Measurements from ENCODE around the gene FAM13B.

GRCh38 chr5:138024117-138024516, 8.8 kb downstream of the FAM13B start:
- TF ChIP-seq CTCF (IDR thresholded peaks at IDR 0.05), result no peak
- no peak for TF ChIP-seq FOSL2 (IDR thresholded peaks at IDR 0.05)
- TF ChIP-seq FOSL2 (CRISPR knock-in tag; IDR thresholded peaks at IDR 0.05), result no peak
- TF ChIP-seq CBX8 (IDR thresholded peaks at IDR 0.05), result no peak
- no peak for TF ChIP-seq ATOH8 (CRISPR knock-in tag; IDR thresholded peaks at IDR 0.05; ENCODE audit: low read depth)
- no peak for TF ChIP-seq EP300 (IDR thresholded peaks at IDR 0.05)
- TF ChIP-seq REST (IDR thresholded peaks at IDR 0.05), result no peak
- no peak for TF ChIP-seq JUNB (IDR thresholded peaks at IDR 0.05)
- no peak for TF ChIP-seq POLR2A (IDR thresholded peaks at IDR 0.05; ENCODE audit: low read length)
- no peak for TF ChIP-seq SMC3 (IDR thresholded peaks at IDR 0.05)
- no peak for TF ChIP-seq KDM5A (IDR thresholded peaks at IDR 0.05)
- TF ChIP-seq JUN (IDR thresholded peaks at IDR 0.05), result no peak
- TF ChIP-seq MYC (IDR thresholded peaks at IDR 0.05; ENCODE audit: borderline replicate concordance, low read length), result no peak

Measured in A549 (cell line).